CD4-positive, alpha-beta T cell treated with Interleukin-12 subunit alpha and Interleukin-12 subunit beta, for 1 hour (primary cell): ENCODE data around the gene SPAG16.
"Not testable (repeated sequence)": the region's sequence is repeated elsewhere in the genome, so short reads cannot be mapped to it uniquely, and the experiment has no call there.

Experiments used
- DNase-seq: peaks from one replicate; pipeline ENCODE4 v3.0.0-alpha.2; 2020

Gene SPAG16

GRCh38 chr2:213274143-213274542, 10.1 kb upstream of the SPAG16 start:
- DNase-seq = no peak

DNA sequence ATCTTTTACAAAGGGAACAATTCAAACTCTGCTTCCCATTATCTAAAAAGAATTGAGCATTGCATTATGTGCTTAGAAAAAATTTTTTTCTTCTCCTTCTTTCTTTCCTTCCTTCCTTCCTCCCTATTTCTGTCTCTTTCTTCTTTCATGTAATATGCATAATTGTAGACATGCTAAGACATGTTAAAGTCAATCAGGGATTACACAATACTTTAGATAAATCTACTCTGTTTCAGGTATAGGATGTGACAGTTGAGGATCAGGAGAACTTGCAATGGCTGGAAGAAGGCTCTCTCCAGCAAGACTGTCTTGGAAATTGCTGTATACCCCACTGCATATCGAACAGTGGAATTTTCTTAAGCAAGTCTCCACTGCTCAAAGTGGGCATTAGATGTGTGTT, 9.0 kb upstream of the SPAG16 start:
- no peak for DNase-seq

DNA sequence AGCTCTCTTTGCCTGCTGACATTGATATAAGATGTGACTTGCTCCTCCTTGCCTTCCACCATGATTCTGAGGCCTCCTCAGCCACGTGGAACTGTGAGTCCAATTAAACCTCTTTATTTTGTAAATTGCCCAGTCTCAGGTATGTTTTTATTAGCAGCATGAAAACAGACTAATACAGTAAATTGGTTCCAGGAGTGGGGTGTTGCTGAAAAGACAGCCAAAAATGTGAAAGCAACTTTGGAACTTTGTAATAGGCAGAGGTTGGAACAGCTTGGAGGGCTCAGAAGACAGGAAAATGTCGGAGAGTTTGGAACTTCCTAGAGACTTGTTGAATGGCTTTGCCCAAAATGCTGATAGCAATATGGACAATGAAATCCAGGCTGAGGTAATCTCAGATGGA, 7.1 kb upstream of the SPAG16 start:
- not testable (repeated sequence) for DNase-seq

- DNase-seq = no peak
Observed at GRCh38 chr2:213279116-213279620, 5.1 kb upstream of the SPAG16 start.

DNA sequence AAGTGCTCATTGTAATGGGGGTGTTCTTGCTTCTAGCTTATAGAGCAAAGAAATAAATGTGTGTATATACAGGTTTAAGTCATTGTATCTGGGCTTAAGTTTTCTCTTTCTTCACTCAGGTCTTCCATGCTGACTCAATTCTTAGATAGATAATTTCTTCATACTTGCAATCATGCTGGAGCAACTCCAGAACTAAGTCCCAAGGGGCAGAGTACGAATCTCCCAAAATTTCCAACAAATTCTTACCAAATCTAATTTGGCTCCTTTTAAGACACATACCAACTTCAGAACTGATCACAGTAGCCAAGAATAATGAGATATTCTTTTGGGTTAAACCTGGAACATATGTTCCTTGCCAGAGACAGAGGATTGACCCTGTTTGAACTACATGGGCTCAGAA, 4.3 kb upstream of the SPAG16 start:
- no peak for DNase-seq

- DNase-seq = no peak
Observed at GRCh38 chr2:213281156-213281555, 3.1 kb upstream of the SPAG16 start.

DNA sequence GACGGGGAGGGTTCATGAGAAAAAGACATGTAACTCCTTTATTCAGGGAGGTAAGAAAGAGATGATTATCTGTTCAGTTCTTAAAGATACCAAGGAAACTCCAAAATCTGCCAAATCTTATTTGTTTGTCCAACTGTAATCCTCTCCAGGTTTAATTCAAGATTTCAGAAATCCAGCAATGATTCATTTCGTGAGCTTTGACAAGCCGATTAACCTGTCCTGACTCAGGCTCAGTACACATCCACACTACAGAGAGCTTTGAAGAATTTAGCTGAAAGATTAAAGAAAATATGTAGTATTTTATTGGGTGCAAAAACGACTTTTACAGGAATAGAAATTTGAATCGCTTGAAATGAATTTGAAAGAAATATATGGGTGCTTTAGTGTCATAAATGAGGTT, 1.1 kb downstream of the SPAG16 start:
- DNase-seq = no peak

- no peak for DNase-seq
Observed at GRCh38 chr2:213286161-213286560, 1.9 kb downstream of the SPAG16 start.

DNA sequence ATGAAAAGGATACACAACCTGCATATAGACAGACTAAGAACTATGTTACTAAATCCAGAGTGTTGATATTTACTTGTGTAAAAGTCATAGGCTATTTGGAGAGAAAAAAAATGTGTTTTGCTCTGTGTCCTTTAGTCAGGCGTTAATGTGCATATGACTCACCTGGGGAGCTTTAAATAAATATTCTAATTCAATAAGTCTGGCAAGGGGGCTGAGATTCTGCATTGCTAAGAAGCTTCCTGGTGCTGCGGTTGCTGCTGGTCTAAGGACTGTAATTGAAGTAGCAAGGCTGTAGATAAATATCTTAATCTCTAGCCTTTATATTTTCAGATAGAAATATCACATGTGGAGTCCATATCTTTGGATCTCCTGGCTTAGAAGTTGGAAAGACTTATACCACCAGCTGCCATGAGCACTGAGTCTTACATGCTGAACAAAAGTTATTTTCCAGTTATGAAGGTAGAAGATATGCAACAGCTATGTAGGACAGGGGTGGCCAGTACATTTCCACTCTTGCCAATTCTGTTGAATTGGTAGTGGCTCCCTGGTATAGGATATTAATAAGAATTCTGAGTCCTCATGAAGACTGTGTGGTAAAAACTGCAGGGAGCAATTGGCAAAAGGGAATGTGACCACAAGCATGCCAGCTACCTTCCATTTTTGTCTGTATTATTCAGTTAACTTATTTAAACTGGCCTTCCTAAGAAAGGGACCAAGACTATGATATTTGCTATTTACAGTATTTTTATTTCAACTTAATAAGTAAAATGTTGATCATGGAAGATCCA, 4.8 kb downstream of the SPAG16 start:
- no peak for DNase-seq

GRCh38 chr2:213290501-213290900, 6.2 kb downstream of the SPAG16 start:
- no peak for DNase-seq

GRCh38 chr2:213296270-213296669, 12.0 kb downstream of the SPAG16 start:
- DNase-seq = no peak

- no peak for DNase-seq
Observed at GRCh38 chr2:213306316-213306942, 22.2 kb downstream of the SPAG16 start.

- DNase-seq = no peak
Observed at GRCh38 chr2:213315168-213315876, 31.1 kb downstream of the SPAG16 start.

DNA sequence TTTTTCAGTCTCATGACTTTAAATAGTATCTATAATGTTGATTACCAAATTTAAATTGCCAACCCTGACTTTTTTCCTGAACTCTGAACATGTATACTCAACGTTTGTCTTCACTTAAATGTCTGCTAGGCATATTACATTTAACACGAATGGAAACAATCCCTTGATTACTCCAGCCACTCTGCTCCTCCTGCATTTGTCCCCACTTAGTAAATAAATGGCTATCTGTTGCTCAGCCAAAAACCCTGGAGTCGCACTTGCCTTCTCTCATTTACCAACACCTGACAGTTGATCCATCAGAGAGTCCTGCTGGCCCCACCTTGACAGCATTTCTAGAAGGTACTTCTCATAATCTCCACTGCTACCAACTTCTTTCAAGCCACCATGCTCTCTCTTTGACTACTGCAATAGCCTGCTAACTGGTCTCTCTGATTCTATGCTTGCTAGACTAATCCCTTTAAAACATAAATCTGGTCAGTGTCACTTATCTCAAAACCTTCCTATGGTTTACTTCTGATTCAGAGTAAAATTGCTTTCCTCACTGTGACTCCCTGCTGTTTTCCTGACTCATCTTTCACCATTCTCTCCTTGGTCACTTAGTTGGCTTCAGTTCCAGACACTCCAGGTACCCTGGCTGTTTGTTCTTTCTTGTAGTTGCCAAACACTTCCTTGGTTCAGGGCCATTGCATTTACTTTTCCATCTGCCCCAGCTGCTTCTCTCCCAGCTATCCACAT, 31.9 kb downstream of the SPAG16 start:
- DNase-seq = no peak

DNA sequence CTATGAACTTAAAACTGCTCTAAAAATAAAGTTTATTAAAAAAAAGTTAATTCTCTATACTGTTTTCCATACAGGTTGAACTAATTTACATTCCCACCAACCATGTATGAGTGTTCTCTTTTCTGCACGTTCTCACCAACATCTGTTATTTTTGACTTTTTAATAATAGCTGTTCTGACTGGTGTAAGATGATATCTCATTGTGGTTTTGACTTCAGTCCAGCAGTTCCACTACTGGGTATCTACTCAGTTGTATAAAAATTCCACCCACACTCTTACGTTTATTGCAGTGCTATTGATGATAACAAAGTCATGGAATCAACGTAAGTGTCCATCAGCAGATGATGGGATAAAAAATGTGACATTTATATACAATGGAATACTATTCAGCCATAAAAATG, 33.7 kb downstream of the SPAG16 start:
- DNase-seq = no peak

DNA sequence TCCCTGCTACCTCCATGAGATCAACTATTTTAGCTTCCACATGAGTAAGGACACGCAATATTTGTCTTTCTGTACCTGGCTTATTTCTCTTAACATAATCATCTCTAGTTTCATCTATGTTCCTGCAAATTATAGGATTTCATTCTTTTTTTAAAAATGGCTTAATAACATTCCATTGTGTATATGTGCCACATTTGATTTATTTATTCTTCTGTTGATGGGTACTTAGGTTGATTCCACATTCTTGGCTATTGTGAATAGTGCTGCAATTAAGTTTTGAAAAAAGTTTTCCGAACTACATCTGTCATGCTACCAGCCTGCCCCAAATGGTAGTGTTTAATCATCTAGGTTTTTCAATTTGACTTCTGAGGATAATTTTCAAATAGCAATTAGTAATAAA, 36.3 kb downstream of the SPAG16 start:
- DNase-seq = no peak

GRCh38 chr2:213336253-213336770, 52.0 kb downstream of the SPAG16 start:
- DNase-seq = no peak

- no peak for DNase-seq
Observed at GRCh38 chr2:213353419-213353818, 69.2 kb downstream of the SPAG16 start.

DNA sequence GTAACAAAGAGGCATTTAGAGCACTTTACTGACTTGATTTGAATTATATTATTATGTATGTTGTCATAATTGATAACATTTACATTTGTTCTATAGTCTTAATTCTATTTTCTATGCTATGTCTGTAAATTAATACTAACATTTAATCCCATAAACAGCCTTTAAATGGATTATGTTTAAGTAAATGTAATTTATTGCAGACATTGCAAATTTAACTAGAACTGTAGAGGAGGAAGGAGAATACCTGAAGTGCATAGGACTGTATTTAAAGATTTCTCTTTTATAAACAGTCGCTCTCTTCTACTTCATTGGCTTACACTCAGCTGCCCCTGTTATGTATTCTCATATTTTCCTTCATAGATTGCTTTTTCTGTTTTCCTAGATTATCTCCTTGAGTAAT, 92.4 kb downstream of the SPAG16 start:
- no peak for DNase-seq

DNA sequence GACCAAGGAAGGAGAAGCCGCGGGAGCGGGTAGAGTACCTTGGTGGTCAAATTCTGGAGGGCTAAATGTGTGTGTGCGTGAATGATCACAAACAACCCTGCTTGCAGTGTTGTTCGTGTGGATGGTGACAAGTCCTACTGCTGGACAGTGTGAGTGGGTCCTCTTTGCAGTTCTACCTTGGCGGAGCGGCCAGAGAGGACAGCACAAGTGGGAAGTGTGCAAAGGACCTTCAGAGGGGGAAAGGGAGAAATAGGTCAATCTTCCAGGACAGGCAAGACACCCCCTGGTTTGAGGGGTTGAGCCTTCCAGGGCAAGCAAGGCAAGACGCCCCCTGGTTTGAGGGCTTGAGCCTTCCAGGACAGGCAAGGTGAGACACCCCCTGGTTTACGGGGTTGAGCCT, 122.8 kb downstream of the SPAG16 start:
- not testable (repeated sequence) for DNase-seq

GRCh38 chr2:213408426-213409070, 124.3 kb downstream of the SPAG16 start:
- not testable (repeated sequence) for DNase-seq

- not testable (repeated sequence) for DNase-seq
Observed at GRCh38 chr2:213410687-213411086, 126.4 kb downstream of the SPAG16 start.
